Hepatocyte (in vitro differentiated cells): Measurements from ENCODE around the gene GNAZ. TPM values are rescaled to one million over a fixed set of nuclear protein-coding genes. Genes with fewer than 3 reads are reported as not detected.
"Not testable (repeated sequence)": the region's sequence is repeated elsewhere in the genome, so short reads cannot be mapped to it uniquely, and the experiment has no call there.

Source experiments
- DNase-seq: peaks from one replicate; pipeline ENCODE4 v3.0.0-alpha.2; 2016; ENCODE audit warnings: low spot score
- H2AFZ ChIP-seq: fragments of 200-600 bp; sonication (generic); 2 replicates; pipeline ENCODE4 v1.6.0; 2016; ENCODE audit warnings: antibody characterized with exemption, mild to moderate bottlenecking
- H3K27ac ChIP-seq: fragments of 200-600 bp; sonication (generic); 2 replicates; pipeline ENCODE4 v1.5.1; 2016; ENCODE audit warnings: mild to moderate bottlenecking
- H3K27me3 ChIP-seq: fragments of 200-600 bp; sonication (generic); 2 replicates; pipeline ENCODE4 v1.6.1; 2016
- H3K36me3 ChIP-seq: fragments of 200-600 bp; sonication (generic); replicated peaks from 2 replicates; pipeline ENCODE4 v1.5.1; 2016; ENCODE audit warnings: low read depth; ENCODE audit not compliant: insufficient read depth
- H3K4me1 ChIP-seq: fragments of 200-600 bp; sonication (generic); 2 replicates; pipeline ENCODE4 v1.5.1; 2016; ENCODE audit warnings: mild to moderate bottlenecking, moderate library complexity; ENCODE audit not compliant: insufficient read depth
- H3K4me2 ChIP-seq: fragments of 200-600 bp; sonication (generic); 2 replicates; pipeline ENCODE4 v1.6.0; 2016
- H3K4me3 ChIP-seq: fragments of 200-600 bp; sonication (generic); 2 replicates; pipeline ENCODE4 v1.5.1; 2016; ENCODE audit warnings: mild to moderate bottlenecking
- H3K79me2 ChIP-seq: fragments of 200-600 bp; sonication (generic); 2 replicates; pipeline ENCODE4 v1.6.0; 2017; ENCODE audit warnings: mild to moderate bottlenecking
- H3K9me2 ChIP-seq: fragments of 200-600 bp; sonication (generic); replicated peaks from 2 replicates; pipeline ENCODE4 v1.6.0; 2017; ENCODE audit warnings: mild to moderate bottlenecking; ENCODE audit not compliant: insufficient read depth
- H3K9me3 ChIP-seq: fragments of 200-600 bp; sonication (generic); 2 replicates; pipeline ENCODE4 v1.5.1; 2016; ENCODE audit warnings: low read depth, mild to moderate bottlenecking
- H4K20me1 ChIP-seq: fragments of 200-600 bp; sonication (generic); 2 replicates; pipeline ENCODE4 v1.6.0; 2016; ENCODE audit warnings: mild to moderate bottlenecking; ENCODE audit not compliant: insufficient read depth, poor library complexity, severe bottlenecking
- EZH2 ChIP-seq: fragments of 200-600 bp; sonication (generic); IDR thresholded peaks from 2 replicates; pipeline ENCODE4 v1.6.1; 2016; ENCODE audit warnings: antibody characterized with exemption, mild to moderate bottlenecking, borderline replicate concordance
- EZH2phosphoT487 ChIP-seq: fragments of 200-600 bp; sonication (generic); IDR thresholded peaks from one replicate; pipeline ENCODE4 v1.6.1; 2018; ENCODE audit warnings: antibody characterized with exemption, mild to moderate bottlenecking, low read depth, moderate library complexity; ENCODE audit not compliant: unreplicated experiment, severe bottlenecking
- WGBS: methylation state at CpG from one replicate; pipeline ENCODE4 v1.1.6; 2016; ENCODE audit warnings: low lambda C conversion rate; ENCODE audit errors: missing lambda C conversion rate; 5-methylcytosine and 5-hydroxymethylcytosine counted together
- polyA plus RNA-seq: library from polyadenylated mRNA; unstranded; fragments of >200 nt; fragmentation: Nextera tagmentation; extraction: Ambion mirVana; gene quantifications from 2 replicates; pipeline ENCODE4 v1.2.1, GENCODE V29; 2016
- total RNA-seq: library from RNA; depleted of rRNA; stranded (reverse); fragments of >200 nt; gene quantifications from 2 replicates; pipeline ENCODE4 v1.2.3, GENCODE V29; 2014
- TF ChIP-seq, protein P1 (sequence below): fragments of 200-600 bp; sonication (generic); IDR thresholded peaks from 2 replicates; pipeline ENCODE4 v1.5.1; 2016; ENCODE audit warnings: antibody characterized with exemption, mild to moderate bottlenecking; ENCODE audit not compliant: poor library complexity

The GNAZ gene
- total and polyA plus RNA-seq, 2 experiments from 2014 or later: 3.4 to 4.1 TPM

DNA sequence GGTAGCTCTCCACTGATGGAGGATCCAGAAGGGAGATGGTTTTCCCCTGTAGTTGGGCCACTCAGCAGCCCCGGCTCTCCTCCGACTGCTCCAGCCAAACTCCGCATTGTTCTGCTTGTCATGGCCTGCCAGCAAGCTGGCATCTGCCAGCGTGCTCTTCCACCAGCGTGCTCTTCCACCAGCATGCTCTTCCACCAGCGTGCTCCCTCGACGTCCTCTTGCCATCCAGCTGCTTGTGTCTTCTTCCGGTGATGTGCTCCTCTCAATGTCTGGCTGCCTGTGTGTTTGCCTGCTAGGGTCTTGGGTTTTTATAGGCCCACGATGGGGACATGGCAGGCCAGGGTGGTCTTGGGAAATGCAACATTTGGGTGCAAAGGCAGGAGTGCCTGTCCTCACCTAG, 43.5 kb upstream of the GNAZ start:
- Histone ChIP-seq H3K27ac (no peak overlapping the region), H3K79me2 (no peaks in the 10 kb centered on the region), H4K20me1 (no peaks in the 10 kb centered on the region), H3K4me1 (no peaks in the 10 kb centered on the region), H3K36me3 (no peaks in the 10 kb centered on the region), H2AFZ (no peak overlapping the region), H3K4me3 (no peak overlapping the region), H3K9me2 (no peaks in the 10 kb centered on the region), H3K4me2 (no peak overlapping the region), H3K27me3 (no peaks in the 10 kb centered on the region), H3K9me3 (no peaks in the 10 kb centered on the region)
- 93% methylated on average over 10 of the region's 10 CpGs for WGBS
- DNase-seq: no peak
- TF ChIP-seq, protein P1, sequence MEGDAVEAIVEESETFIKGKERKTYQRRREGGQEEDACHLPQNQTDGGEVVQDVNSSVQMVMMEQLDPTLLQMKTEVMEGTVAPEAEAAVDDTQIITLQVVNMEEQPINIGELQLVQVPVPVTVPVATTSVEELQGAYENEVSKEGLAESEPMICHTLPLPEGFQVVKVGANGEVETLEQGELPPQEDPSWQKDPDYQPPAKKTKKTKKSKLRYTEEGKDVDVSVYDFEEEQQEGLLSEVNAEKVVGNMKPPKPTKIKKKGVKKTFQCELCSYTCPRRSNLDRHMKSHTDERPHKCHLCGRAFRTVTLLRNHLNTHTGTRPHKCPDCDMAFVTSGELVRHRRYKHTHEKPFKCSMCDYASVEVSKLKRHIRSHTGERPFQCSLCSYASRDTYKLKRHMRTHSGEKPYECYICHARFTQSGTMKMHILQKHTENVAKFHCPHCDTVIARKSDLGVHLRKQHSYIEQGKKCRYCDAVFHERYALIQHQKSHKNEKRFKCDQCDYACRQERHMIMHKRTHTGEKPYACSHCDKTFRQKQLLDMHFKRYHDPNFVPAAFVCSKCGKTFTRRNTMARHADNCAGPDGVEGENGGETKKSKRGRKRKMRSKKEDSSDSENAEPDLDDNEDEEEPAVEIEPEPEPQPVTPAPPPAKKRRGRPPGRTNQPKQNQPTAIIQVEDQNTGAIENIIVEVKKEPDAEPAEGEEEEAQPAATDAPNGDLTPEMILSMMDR: no peak
- TF ChIP-seq EZH2phosphoT487: no peak
- no peak for TF ChIP-seq EZH2

DNA sequence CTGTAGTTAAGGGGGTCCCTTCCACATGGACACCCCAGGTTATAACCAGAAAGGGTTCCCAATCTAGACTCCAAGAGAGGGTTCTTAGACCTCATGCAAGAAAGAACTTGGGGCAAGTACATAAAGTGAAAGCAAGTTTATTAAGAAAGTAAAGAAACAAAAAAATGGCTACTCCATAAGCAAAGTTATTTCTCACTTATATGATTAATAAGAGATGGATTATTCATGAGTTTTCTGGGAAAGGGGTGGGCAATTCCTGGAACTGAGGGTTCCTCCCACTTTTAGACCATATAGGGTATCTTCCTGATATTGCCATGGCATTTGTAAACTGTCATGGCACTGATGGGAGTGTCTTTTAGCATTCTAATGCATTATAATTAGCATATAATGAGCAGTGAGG, 42.5 kb upstream of the GNAZ start:
- H3K9me3 ChIP-seq, H3K27me3 ChIP-seq, H3K4me1 ChIP-seq, H3K27ac ChIP-seq, H3K4me3 ChIP-seq, DNase-seq, H3K79me2 ChIP-seq, H3K36me3 ChIP-seq, H2AFZ ChIP-seq, H3K4me2 ChIP-seq, H3K9me2 ChIP-seq, H4K20me1 ChIP-seq: not testable (repeated sequence)

DNA sequence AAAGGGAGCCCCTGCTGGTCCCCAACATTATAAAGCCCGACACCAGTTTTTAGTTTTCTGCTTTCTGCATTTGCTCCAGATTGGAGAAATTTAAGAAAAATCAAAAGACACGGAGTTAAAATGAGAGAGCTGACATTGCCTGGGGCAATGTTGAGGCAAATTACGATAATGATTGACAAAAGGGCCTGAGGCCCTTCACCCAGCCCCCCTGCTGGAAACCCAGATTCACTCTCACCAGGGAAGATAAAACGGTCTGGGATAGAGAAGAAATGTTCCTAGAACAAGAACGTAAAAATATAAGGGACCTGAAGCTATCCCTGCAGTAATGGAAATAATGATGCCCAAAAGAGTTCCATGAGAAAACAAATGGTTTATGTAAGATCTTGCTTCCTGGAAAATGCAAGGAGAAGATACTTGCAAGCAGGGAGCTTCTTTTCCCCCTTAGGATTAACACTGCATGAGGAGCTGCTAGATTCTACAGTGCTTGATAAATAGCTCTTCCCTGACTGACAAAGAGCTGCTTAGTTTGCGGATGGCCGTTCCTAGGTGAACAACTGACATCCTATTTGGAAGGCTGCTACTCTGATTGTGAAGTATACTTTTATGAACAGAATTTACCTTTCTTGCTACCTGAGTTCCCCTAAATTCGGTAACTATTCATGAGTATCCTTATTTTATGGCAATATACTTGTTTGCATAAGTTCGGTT, 40.6 kb upstream of the GNAZ start:
- TF ChIP-seq EZH2: no peak
- TF ChIP-seq, protein P1: no peak
- Histone ChIP-seq H4K20me1 (no peaks in the 10 kb centered on the region), H3K27ac (no peak overlapping the region), H3K79me2 (no peaks in the 10 kb centered on the region), H3K4me2 (no peak overlapping the region), H3K4me3 (no peak overlapping the region), H3K4me1 (no peaks in the 10 kb centered on the region), H3K27me3 (no peaks in the 10 kb centered on the region), H3K9me3 (no peaks in the 10 kb centered on the region), H3K36me3 (no peaks in the 10 kb centered on the region), H2AFZ (no peak overlapping the region), H3K9me2 (no peaks in the 10 kb centered on the region)
- no peak for DNase-seq
- 54% methylated on average over 9 of the region's 9 CpGs for WGBS

DNA sequence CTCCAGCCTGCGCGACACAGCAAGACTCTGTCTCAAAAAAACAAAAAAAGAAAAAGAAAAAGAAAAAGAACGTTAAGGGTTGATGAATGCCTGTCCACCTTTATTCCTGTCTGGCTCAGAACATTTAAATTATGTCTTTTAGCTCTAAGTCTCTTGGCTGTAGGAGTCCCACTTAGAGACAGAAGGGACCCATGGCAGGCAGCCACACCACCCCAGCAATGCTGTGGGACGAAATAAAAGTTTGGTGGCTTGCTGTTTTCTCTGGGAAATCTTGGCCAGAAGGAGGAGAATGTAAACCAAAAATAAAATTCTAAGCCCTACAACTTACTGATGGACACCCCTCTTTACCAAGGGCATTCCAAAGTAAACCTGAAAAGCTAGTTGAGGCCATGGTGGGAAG, 38.9 kb upstream of the GNAZ start:
- no peaks in the 10 kb centered on the region for H4K20me1 ChIP-seq
- H3K4me3 ChIP-seq: no peak overlapping the region
- H3K9me3 ChIP-seq: no peaks in the 10 kb centered on the region
- H3K4me2 ChIP-seq: no peak overlapping the region
- H3K79me2 ChIP-seq: no peaks in the 10 kb centered on the region
- no peak for TF ChIP-seq EZH2
- TF ChIP-seq, protein P1: no peak
- TF ChIP-seq EZH2phosphoT487: no peak
- DNase-seq: no peak
- no peak overlapping the region for H2AFZ ChIP-seq
- H3K9me2 ChIP-seq: no peaks in the 10 kb centered on the region
- H3K27me3 ChIP-seq: no peaks in the 10 kb centered on the region
- H3K27ac ChIP-seq: no peak overlapping the region
- H3K36me3 ChIP-seq: no peaks in the 10 kb centered on the region
- 92% methylated on average over 4 of the region's 4 CpGs for WGBS
- no peaks in the 10 kb centered on the region for H3K4me1 ChIP-seq
